HG03103 (cell line): ENCODE data around the gene EMSY.
"Not testable (repeated sequence)": the region's sequence is repeated elsewhere in the genome, so short reads cannot be mapped to it uniquely, and the experiment has no call there.

Source experiments
- ATAC-seq: cut with Tn5 transposase; IDR thresholded peaks from one replicate; pipeline ENCODE4 v1.9.1; 2021; ENCODE audit warnings: low read depth; ENCODE audit not compliant: unreplicated experiment

The EMSY gene

GRCh38 chr11:76567261-76567660, 122.4 kb downstream of the EMSY start:
- no peak for ATAC-seq

- no peak for ATAC-seq
Observed at GRCh38 chr11:76568139-76568538, 123.3 kb downstream of the EMSY start.

- ATAC-seq = no peak
Observed at GRCh38 chr11:76568621-76569020, 123.8 kb downstream of the EMSY start.

GRCh38 chr11:76572181-76572875, 127.5 kb downstream of the EMSY start:
- not testable (repeated sequence) for ATAC-seq

GRCh38 chr11:76574406-76574805, 129.6 kb downstream of the EMSY start:
- ATAC-seq = no peak

GRCh38 chr11:76574879-76575278, 130.1 kb downstream of the EMSY start:
- ATAC-seq = no peak

GRCh38 chr11:76577226-76577920, 132.6 kb downstream of the EMSY start:
- no peak for ATAC-seq

GRCh38 chr11:76577921-76578653, 133.3 kb downstream of the EMSY start:
- no peak for ATAC-seq

GRCh38 chr11:76578654-76579055, 133.8 kb downstream of the EMSY start:
- ATAC-seq = no peak

GRCh38 chr11:76579056-76579751, 134.4 kb downstream of the EMSY start:
- no peak for ATAC-seq

- ATAC-seq = no peak
Observed at GRCh38 chr11:76579752-76580151, 134.9 kb downstream of the EMSY start.

- ATAC-seq = not testable (repeated sequence)
Observed at GRCh38 chr11:76582471-76582870, 137.7 kb downstream of the EMSY start.

GRCh38 chr11:76587820-76588454, 143.1 kb downstream of the EMSY start:
- no peak for ATAC-seq

- no peak for ATAC-seq
Observed at GRCh38 chr11:76588455-76589325, 143.9 kb downstream of the EMSY start.

GRCh38 chr11:76589477-76589876, 144.7 kb downstream of the EMSY start:
- ATAC-seq = no peak

GRCh38 chr11:76589964-76590950, 145.4 kb downstream of the EMSY start:
- ATAC-seq = no peak

- ATAC-seq = no peak
Observed at GRCh38 chr11:76591416-76591815, 146.6 kb downstream of the EMSY start.
